Thymus (tissue), 11 donors: ENCODE results near the gene TPST1. TPM values are rescaled to one million over a fixed set of nuclear protein-coding genes. Genes with fewer than 3 reads are reported as not detected.

ENCODE experiments used
- DNase-seq, 9 donors: peaks; one replicate each; pipeline ENCODE4 v3.0.0-alpha.2; 2013; ENCODE audit warnings: low spot score in 9 of 9, low read depth in 6 of 9, missing footprints in 1 of 9
- H3K27ac ChIP-seq, 2 donors: one replicate each; pipeline ENCODE4 v1.5.1; 2013; ENCODE audit warnings: control low read depth in 1 of 2, low read depth in 1 of 2, low read length in 1 of 2, mild to moderate bottlenecking in 1 of 2, moderate library complexity in 1 of 2
- H3K27me3 ChIP-seq, 2 donors: one replicate each; pipeline ENCODE4 v1.5.1; 2013; ENCODE audit warnings: low read length in 1 of 2; ENCODE audit not compliant: control insufficient read depth in 2 of 2, insufficient read depth in 1 of 2
- H3K36me3 ChIP-seq, 2 donors: one replicate each; pipeline ENCODE4 v1.5.1; 2013; ENCODE audit warnings: low read length in 1 of 2, mild to moderate bottlenecking in 1 of 2, moderate library complexity in 1 of 2; ENCODE audit not compliant: control insufficient read depth in 2 of 2, insufficient read depth in 2 of 2
- H3K4me1 ChIP-seq, 2 donors: one replicate each; pipeline ENCODE4 v1.5.1; 2013; ENCODE audit warnings: low read length in 2 of 2; ENCODE audit not compliant: control insufficient read depth in 2 of 2, insufficient read depth in 2 of 2
- H3K4me3 ChIP-seq, 2 donors: one replicate each; pipeline ENCODE4 v1.5.1; 2013; ENCODE audit warnings: low read length in 2 of 2, control low read depth in 1 of 2, mild to moderate bottlenecking in 1 of 2
- H3K9me3 ChIP-seq, 2 donors: one replicate each; pipeline ENCODE4 v1.5.1; 2013; ENCODE audit warnings: low read length in 1 of 2, mild to moderate bottlenecking in 1 of 2; ENCODE audit not compliant: control insufficient read depth in 2 of 2, insufficient read depth in 1 of 2
- WGBS: extraction: QIAGEN DNeasy Blood & Tissue Kit; methylation state at CpG from one replicate; pipeline ENCODE4 v1.1.7; 2013; 5-methylcytosine and 5-hydroxymethylcytosine counted together
- polyA plus RNA-seq: library from polyadenylated mRNA; stranded (reverse); fragments of 200-250 nt; gene quantifications from one replicate; pipeline ENCODE4 v1.2.3, GENCODE V29; 2013
- total RNA-seq: library from RNA; stranded (reverse); fragments of 120-200 nt; gene quantifications from one replicate; pipeline ENCODE4 v1.2.4, GENCODE V29; 2013
- donor health status: healthy.

Gene TPST1
- total and polyA plus RNA-seq, 2 donors = 4.7 to 5.8 TPM

GRCh38 chr7:66281678-66282590, 76.8 kb downstream of the TPST1 start:
- 49% methylated on average over 8 of the region's 8 CpGs for WGBS
- H3K27me3 ChIP-seq = no peaks in the 10 kb centered on the region
- DNase-seq = peak in 3 of 9 donors; percentile 1 to 2 (median 1)
- no peaks in the 10 kb centered on the region for H3K4me1 ChIP-seq
- no peak overlapping the region for H3K4me3 ChIP-seq
- H3K9me3 ChIP-seq = no peaks in the 10 kb centered on the region
- no peak overlapping the region for H3K27ac ChIP-seq
- no peaks in the 10 kb centered on the region for H3K36me3 ChIP-seq

GRCh38 chr7:66282591-66282935, 77.4 kb downstream of the TPST1 start:
- H3K4me3 ChIP-seq = no peak overlapping the region
- DNase-seq = no peak
- no peaks in the 10 kb centered on the region for H3K36me3 ChIP-seq
- H3K9me3 ChIP-seq = no peaks in the 10 kb centered on the region
- H3K27ac ChIP-seq = no peak overlapping the region
- WGBS = 95% methylated on average over 6 of the region's 6 CpGs
- H3K27me3 ChIP-seq = no peaks in the 10 kb centered on the region
- no peaks in the 10 kb centered on the region for H3K4me1 ChIP-seq

GRCh38 chr7:66283003-66283920, 78.1 kb downstream of the TPST1 start:
- no peaks in the 10 kb centered on the region for H3K36me3 ChIP-seq
- H3K4me3 ChIP-seq = no peak overlapping the region
- H3K27me3 ChIP-seq = no peaks in the 10 kb centered on the region
- no peak for DNase-seq
- H3K4me1 ChIP-seq = no peaks in the 10 kb centered on the region
- no peak overlapping the region for H3K27ac ChIP-seq
- 98% methylated on average over 5 of the region's 5 CpGs for WGBS
- H3K9me3 ChIP-seq = no peaks in the 10 kb centered on the region

DNA sequence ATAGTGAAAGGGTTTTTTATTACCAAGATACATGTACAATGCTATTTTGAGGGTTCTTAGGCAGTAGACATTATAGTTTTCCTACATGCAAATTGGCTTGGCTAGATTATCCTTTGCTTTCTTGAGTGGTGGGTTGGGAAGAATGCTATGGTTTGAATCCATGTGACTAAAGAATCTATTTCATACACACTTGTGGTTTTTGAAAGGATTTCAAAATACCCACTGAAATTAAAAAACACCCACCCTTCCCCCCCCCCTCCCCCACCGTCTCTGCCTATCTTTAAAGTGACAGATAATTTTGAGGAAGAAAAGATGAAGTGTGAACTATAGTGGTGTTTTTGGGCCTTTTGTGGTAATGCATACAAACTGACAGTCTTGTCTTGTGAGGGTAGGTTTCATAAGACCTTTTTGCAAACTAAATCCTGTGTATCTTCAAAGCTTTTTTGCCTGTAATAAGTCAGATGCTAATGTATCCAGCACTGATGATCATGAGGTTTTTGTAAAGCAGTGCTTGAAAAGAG, 90.9 kb downstream of the TPST1 start:
- Histone ChIP-seq H3K36me3 (no peaks in the 10 kb centered on the region), H3K27ac (no peak overlapping the region), H3K4me3 (no peak overlapping the region), H3K27me3 (no peaks in the 10 kb centered on the region), H3K9me3 (peaks cover 0 to 4% of the 10 kb centered on the region in 2 donors), H3K4me1 (no peaks in the 10 kb centered on the region)
- DNase-seq = no peak
- 14% methylated on average over 1 of the region's 1 CpG for WGBS

- Histone ChIP-seq H3K4me1 (no peaks in the 10 kb centered on the region), H3K36me3 (no peaks in the 10 kb centered on the region), H3K9me3 (peaks cover 0 to 4% of the 10 kb centered on the region in 2 donors), H3K4me3 (no peak overlapping the region), H3K27me3 (no peaks in the 10 kb centered on the region), H3K27ac (no peak overlapping the region)
- 95% methylated on average over 3 of the region's 3 CpGs for WGBS
- DNase-seq = no peak
These were observed 91.4 kb downstream of the TPST1 start for GRCh38 chr7:66296557-66296956.

GRCh38 chr7:66297579-66297978, 92.4 kb downstream of the TPST1 start:
- no peak overlapping the region for H3K4me3 ChIP-seq
- no peak for DNase-seq
- H3K27ac ChIP-seq = no peak overlapping the region
- H3K4me1 ChIP-seq = no peaks in the 10 kb centered on the region
- H3K9me3 ChIP-seq = peaks cover 0 to 4% of the 10 kb centered on the region in 2 donors
- H3K36me3 ChIP-seq = no peaks in the 10 kb centered on the region
- no peaks in the 10 kb centered on the region for H3K27me3 ChIP-seq

GRCh38 chr7:66301249-66301648, 96.1 kb downstream of the TPST1 start:
- Histone ChIP-seq H3K4me1 (no peaks in the 10 kb centered on the region), H3K27ac (no peak overlapping the region), H3K27me3 (no peaks in the 10 kb centered on the region), H3K9me3 (peaks cover 0 to 4% of the 10 kb centered on the region in 2 donors), H3K36me3 (no peaks in the 10 kb centered on the region), H3K4me3 (no peak overlapping the region)
- no peak for DNase-seq
- 94% methylated on average over 2 of the region's 2 CpGs for WGBS

GRCh38 chr7:66301737-66302136, 96.6 kb downstream of the TPST1 start:
- H3K27me3 ChIP-seq = no peaks in the 10 kb centered on the region
- WGBS = 94% methylated on average over 3 of the region's 3 CpGs
- DNase-seq = no peak
- H3K27ac ChIP-seq = no peak overlapping the region
- no peak overlapping the region for H3K4me3 ChIP-seq
- peaks cover 0 to 4% of the 10 kb centered on the region in 2 donors for H3K9me3 ChIP-seq
- no peaks in the 10 kb centered on the region for H3K4me1 ChIP-seq
- H3K36me3 ChIP-seq = no peaks in the 10 kb centered on the region
